Measurements from ENCODE around the gene KLHL3.

DNA sequence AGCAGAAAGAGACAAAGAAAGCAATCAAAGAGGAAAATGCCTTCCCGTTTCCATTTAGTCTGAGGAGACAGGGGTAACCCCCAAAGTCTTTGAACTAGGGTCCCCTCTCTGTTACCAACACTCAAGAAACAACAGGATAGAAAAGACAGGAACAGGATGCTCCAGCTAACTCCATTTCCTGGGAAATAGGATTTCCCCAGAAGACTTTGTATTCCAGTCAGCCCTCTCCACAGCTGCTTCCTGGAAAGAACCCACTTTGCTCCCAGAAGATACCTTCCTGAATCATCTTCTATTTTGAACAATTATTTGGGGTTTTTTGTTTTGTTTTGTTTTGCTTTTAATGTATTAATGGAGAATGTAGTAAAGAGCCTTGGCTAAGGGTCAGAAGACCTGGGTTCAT lies 56.0 kb downstream of the KLHL3 start:
- TF ChIP-seq, protein P1, sequence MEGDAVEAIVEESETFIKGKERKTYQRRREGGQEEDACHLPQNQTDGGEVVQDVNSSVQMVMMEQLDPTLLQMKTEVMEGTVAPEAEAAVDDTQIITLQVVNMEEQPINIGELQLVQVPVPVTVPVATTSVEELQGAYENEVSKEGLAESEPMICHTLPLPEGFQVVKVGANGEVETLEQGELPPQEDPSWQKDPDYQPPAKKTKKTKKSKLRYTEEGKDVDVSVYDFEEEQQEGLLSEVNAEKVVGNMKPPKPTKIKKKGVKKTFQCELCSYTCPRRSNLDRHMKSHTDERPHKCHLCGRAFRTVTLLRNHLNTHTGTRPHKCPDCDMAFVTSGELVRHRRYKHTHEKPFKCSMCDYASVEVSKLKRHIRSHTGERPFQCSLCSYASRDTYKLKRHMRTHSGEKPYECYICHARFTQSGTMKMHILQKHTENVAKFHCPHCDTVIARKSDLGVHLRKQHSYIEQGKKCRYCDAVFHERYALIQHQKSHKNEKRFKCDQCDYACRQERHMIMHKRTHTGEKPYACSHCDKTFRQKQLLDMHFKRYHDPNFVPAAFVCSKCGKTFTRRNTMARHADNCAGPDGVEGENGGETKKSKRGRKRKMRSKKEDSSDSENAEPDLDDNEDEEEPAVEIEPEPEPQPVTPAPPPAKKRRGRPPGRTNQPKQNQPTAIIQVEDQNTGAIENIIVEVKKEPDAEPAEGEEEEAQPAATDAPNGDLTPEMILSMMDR (IDR thresholded peaks at IDR 0.05), result no peak
- TF ChIP-seq POLR2A (IDR thresholded peaks at IDR 0.05), result no peak
